HepG2 (cell line): ENCODE measurements around the gene AHSA1. TPM values are rescaled to one million over a fixed set of nuclear protein-coding genes. Genes with fewer than 3 reads are reported as not detected.

ENCODE experiments used
- ATAC-seq: fragments of 200-7000 bp; cut with Tn5 transposase; 3 replicates; pipeline ENCODE4 v1.9.1; 2020; ENCODE audit warnings: mild to moderate bottlenecking, moderate library complexity
- BruUV-seq: library from RNA; stranded (reverse); fragments of 400-500 nt; replicated peaks from 2 replicates; lab custom pipeline; 2021; lab: Mats Ljungman, UMichigan
- CTCF ChIA-PET: fragments of 300-600 bp; formaldehyde crosslinking; extraction: SDS; loops from one replicate; lab custom pipeline; 2021; ENCODE audit warnings: low total read pairs, inconsistent platforms, low intra/inter-chr PET ratio; lab: Yijun Ruan, JAX
- POLR2A ChIA-PET: fragments of 350-600 bp; sonication (Branson Sonifier 250); formaldehyde crosslinking; loops from one replicate; lab custom pipeline; 2020; ENCODE audit warnings: antibody characterized with exemption, inconsistent platforms; lab: Yijun Ruan, JAX
- DNase-seq: peaks from one replicate; pipeline ENCODE4 v3.0.0-alpha.2; 2015; ENCODE audit warnings: low spot score
- FAIRE-seq: peaks from 3 replicates; lab custom pipeline; 2011; peaks lifted over from hg19 to GRCh38; lab: Jason Lieb, UNC
- H2AFZ ChIP-seq: one replicate; pipeline ENCODE4 v1.6.1; 2011; ENCODE audit warnings: low read length, inconsistent platforms
- H3K27ac ChIP-seq: fragments of 300-600 bp; 3 replicates; pipeline ENCODE4 v1.8.0; 2011; ENCODE audit warnings: mixed run types, mild to moderate bottlenecking, mixed read lengths, low read length, inconsistent platforms; ENCODE audit not compliant: insufficient read depth; ENCODE audit errors: extremely low read length
- H3K27me3 ChIP-seq, 2 experiments: fragments of 200-600 bp in 1 of 2; 2 replicates in 1 of 2; 3 replicates in 1 of 2; pipeline versions ENCODE4 v1.6.0 to v1.8.0; 2011; ENCODE audit warnings: low read length in 2 of 2, mild to moderate bottlenecking in 2 of 2, moderate library complexity in 2 of 2, inconsistent platforms in 1 of 2; ENCODE audit not compliant: insufficient read depth in 2 of 2, control insufficient read depth in 1 of 2
- H3K36me3 ChIP-seq, 2 experiments: fragments of 200-600 bp in 1 of 2; replicated peaks in 1 of 2; 2 replicates in 1 of 2; 3 replicates in 1 of 2; pipeline versions ENCODE4 v1.5.1 to v1.8.0; 2011; ENCODE audit warnings: low read length in 2 of 2, inconsistent platforms in 1 of 2; ENCODE audit not compliant: insufficient read depth in 2 of 2, control insufficient read depth in 1 of 2
- H3K4me1 ChIP-seq: 2 replicates; pipeline ENCODE4 v1.5.1; 2012; ENCODE audit warnings: low read length, inconsistent platforms; ENCODE audit not compliant: insufficient read depth
- H3K4me2 ChIP-seq: 2 replicates; pipeline ENCODE4 v1.6.0; 2011; ENCODE audit warnings: low read depth, low read length, inconsistent platforms
- H3K4me3 ChIP-seq, 3 experiments: fragments of 200-600 bp in 1 of 3; sonication (generic), shearing (Covaris generic) in 1 of 3; replicated peaks in 1 of 3; 2 replicates each; pipeline ENCODE4 v1.5.1; 2011 to 2016; ENCODE audit warnings: low read length in 3 of 3, inconsistent platforms in 2 of 3, low read depth in 2 of 3, mild to moderate bottlenecking in 2 of 3, control low read depth in 1 of 3, mixed read lengths in 1 of 3; ENCODE audit not compliant: insufficient read depth in 1 of 3
- H3K79me2 ChIP-seq: one replicate; pipeline ENCODE4 v1.6.1; 2011; ENCODE audit warnings: low read length, inconsistent platforms; ENCODE audit not compliant: insufficient read depth
- H3K9ac ChIP-seq: 2 replicates; pipeline ENCODE4 v1.6.0; 2011; ENCODE audit warnings: mild to moderate bottlenecking, low read depth, low read length, inconsistent platforms; ENCODE audit not compliant: insufficient read depth
- H3K9me3 ChIP-seq: 2 replicates; pipeline ENCODE4 v1.5.1; 2012; ENCODE audit warnings: mild to moderate bottlenecking, low read length
- H4K20me1 ChIP-seq: 2 replicates; pipeline ENCODE4 v1.6.0; 2011; ENCODE audit warnings: inconsistent platforms, mild to moderate bottlenecking, low read length, moderate library complexity; ENCODE audit not compliant: insufficient read depth
- BCL6 ChIP-seq: IDR thresholded peaks from 2 replicates; pipeline ENCODE4 v1.6.1; 2016; ENCODE audit warnings: missing genetic modification reagents, missing compliant biosample characterization
- GMEB1 ChIP-seq: sonication (generic); formaldehyde crosslinking; IDR thresholded peaks from 2 replicates; pipeline ENCODE4 v1.5.1; 2020; ENCODE audit warnings: missing genetic modification reagents, mild to moderate bottlenecking, borderline replicate concordance
- HDAC2 ChIP-seq: sonication (generic); formaldehyde crosslinking; IDR thresholded peaks from 2 replicates; pipeline ENCODE4 v1.4.0; 2020; ENCODE audit warnings: missing genetic modification reagents
- HNRNPK ChIP-seq: fragments of 200-400 bp; formaldehyde crosslinking; IDR thresholded peaks from 2 replicates; pipeline ENCODE4 v1.6.1; 2018; ENCODE audit warnings: low read length, low read depth, moderate library complexity, mild to moderate bottlenecking; ENCODE audit not compliant: poor library complexity, severe bottlenecking
- IRX3 ChIP-seq: sonication (generic); formaldehyde crosslinking; IDR thresholded peaks from 2 replicates; pipeline ENCODE4 v1.8.1; 2023; ENCODE audit warnings: mild to moderate bottlenecking, low read depth, missing genetic modification reagents, borderline replicate concordance
- NR2C2 ChIP-seq: sonication (generic); formaldehyde crosslinking; IDR thresholded peaks from 2 replicates; pipeline ENCODE4 v1.4.0; 2020; ENCODE audit warnings: missing genetic modification reagents, mild to moderate bottlenecking, moderate library complexity, borderline replicate concordance
- NR2F1 ChIP-seq, 2 experiments: fragments of 450-650 bp in 1 of 2; formaldehyde crosslinking in 1 of 2; IDR thresholded peaks; 2 replicates each; pipeline versions ENCODE4 v1.5.0 to v1.6.1; 2016 to 2020; ENCODE audit warnings: mild to moderate bottlenecking in 1 of 2, missing compliant biosample characterization in 1 of 2, missing genetic modification reagents in 1 of 2, moderate library complexity in 1 of 2
- PATZ1 ChIP-seq: sonication (generic); formaldehyde crosslinking; IDR thresholded peaks from 2 replicates; pipeline ENCODE4 v1.4.0; 2020; ENCODE audit warnings: missing genetic modification reagents
- PHF20 ChIP-seq: sonication (generic); formaldehyde crosslinking; IDR thresholded peaks from 2 replicates; pipeline ENCODE4 v1.5.0; 2020; ENCODE audit warnings: mild to moderate bottlenecking, missing genetic modification reagents
- SIN3A ChIP-seq: IDR thresholded peaks from 2 replicates; pipeline ENCODE4 v1.6.1; 2011; ENCODE audit warnings: low read depth, mild to moderate bottlenecking, control low read depth, low read length, borderline replicate concordance
- TMF1 ChIP-seq: sonication (generic); formaldehyde crosslinking; IDR thresholded peaks from 2 replicates; pipeline ENCODE4 v1.8.1; 2022; ENCODE audit warnings: low read depth, missing genetic modification reagents
- ZFX ChIP-seq: sonication (generic); formaldehyde crosslinking; IDR thresholded peaks from 2 replicates; pipeline ENCODE4 v1.4.0; 2020; ENCODE audit warnings: mild to moderate bottlenecking, low read depth, missing genetic modification reagents, moderate library complexity
- ZKSCAN5 ChIP-seq: sonication (generic); formaldehyde crosslinking; IDR thresholded peaks from 2 replicates; pipeline ENCODE4 v1.5.1; 2020; ENCODE audit warnings: mild to moderate bottlenecking, missing genetic modification reagents
- ZNF274 ChIP-seq: sonication (generic); formaldehyde crosslinking; IDR thresholded peaks from 2 replicates; pipeline ENCODE4 v1.5.1; 2020; ENCODE audit warnings: mild to moderate bottlenecking, missing genetic modification reagents
- ZNF430 ChIP-seq: sonication (generic); formaldehyde crosslinking; IDR thresholded peaks from 2 replicates; pipeline ENCODE4 v1.9.0; 2021; ENCODE audit warnings: mild to moderate bottlenecking, missing genetic modification reagents
- ZNF431 ChIP-seq: sonication (generic); formaldehyde crosslinking; IDR thresholded peaks from 2 replicates; pipeline ENCODE4 v1.9.0; 2022; ENCODE audit warnings: missing genetic modification reagents, low read depth, mild to moderate bottlenecking, borderline replicate concordance
- ZNF746 ChIP-seq: sonication (generic); formaldehyde crosslinking; IDR thresholded peaks from 2 replicates; pipeline ENCODE4 v1.8.0; 2022; ENCODE audit warnings: mild to moderate bottlenecking, missing genetic modification reagents
- ZNF777 ChIP-seq: sonication (generic); formaldehyde crosslinking; IDR thresholded peaks from 2 replicates; pipeline ENCODE4 v1.4.0; 2020; ENCODE audit warnings: missing genetic modification reagents
- WGBS: methylation state at CpG from one replicate; pipeline ENCODE4 v1.1.6; 2017; ENCODE audit warnings: low lambda C conversion rate; 5-methylcytosine and 5-hydroxymethylcytosine counted together
- in situ Hi-C: cut with HindIII; loops from 2 replicates; pipeline ENCODE4 v1.10.0; 2017; ENCODE audit warnings: low pct_unique_long_range_greater_than_20kb; ENCODE audit not compliant: extremely low pct_ligation_motif_present
- intact Hi-C: fragments of 100-400 bp; cut with micrococcal nuclease; formaldehyde crosslinking; loops from one replicate; pipeline ENCODE4 v1.10.0; 2022; ENCODE audit not compliant: unreplicated experiment
- polyA plus RNA-seq, 8 experiments: library from polyadenylated mRNA; depleted of rRNA in 3 of 8; stranded (reverse) in 7 of 8; unstranded in 1 of 8; fragments of >200 nt; fragmentation: Illumina TruSeq in 4 of 8; extraction: Trizol in 4 of 8; gene quantifications; 2 replicates each; pipeline versions ENCODE4 v1.2.1 to v1.2.3, GENCODE V29; 2011 to 2016; ENCODE audit warnings: low read depth in 4 of 8, missing spikeins in 1 of 8, mixed read lengths in 1 of 8; ENCODE audit not compliant: insufficient read depth in 1 of 8
- total RNA-seq, 5 experiments: library from RNA; depleted of rRNA; stranded (reverse); fragments of >200 nt; fragmentation: Illumina TruSeq; extraction: Trizol; gene quantifications; 2 replicates each; pipeline ENCODE4 v1.2.3, GENCODE V29; 2016; ENCODE audit warnings: low read depth in 1 of 5

Gene AHSA1
- total and polyA plus RNA-seq, 2 of the 13 experiments (the other 11 are each of a cell fraction or from before 2014, with no cell fraction given) = 113 to 241 TPM

GRCh38 chr14:77498984-77499527 is 41.2 kb downstream of the AHSA1 start:
- Histone ChIP-seq H2AFZ (no peak overlapping the region), H3K4me3 (peak overlapping the region; percentile 69 to 88 (median 84)), H3K4me1 (peaks cover 62% of the 10 kb centered on the region), H3K79me2 (peaks cover 10% of the 10 kb centered on the region), H4K20me1 (no peaks in the 10 kb centered on the region), H3K4me2 (peak overlapping the region; percentile 90), H3K27me3 (no peaks in the 10 kb centered on the region; a peak in 1 of 5 replicates), H3K9ac (peak overlapping the region; percentile 87), H3K9me3 (no peaks in the 10 kb centered on the region), H3K36me3 (no peaks in the 10 kb centered on the region), H3K27ac (peak overlapping the region; percentile 74)
- ChIA-PET POLR2A (interaction anchor here (1.0 to 1.7 kb wide), 5 partner anchors 9 to 196 kb away, joined by 3 to 22 read pairs (median 4); partner anchors contain the start of genes AHSA1 and VIPAS39), CTCF (no interaction called here)
- in situ Hi-C loops (no loop called here), intact Hi-C loops (loop anchor here (2.0 kb wide), 1 partner anchor 40 kb away; the partner anchor contains the start of gene AHSA1)
- DNase-seq (peak; percentile 35), ATAC-seq (peak; percentile 58), FAIRE-seq (no peak)
- no TSS peak for BruUV-seq
- WGBS = no CpG with 5 or more reads among the region's 53 CpGs
- TF ChIP-seq ZNF431 (CRISPR knock-in tag) = 0 out of 2 replicates have a peak, but pooled peaks have one; percentile 7
- TF ChIP-seq GMEB1 (CRISPR knock-in tag) = peak; percentile 23; the same call in 1 of the 2 replicates
- TF ChIP-seq NR2F1 (CRISPR knock-in tag; IDR thresholded peaks at IDR 0.05) = peak; percentile 36 to 92; a peak in 2 of 4 replicates
- TF ChIP-seq IRX3 (CRISPR knock-in tag) = 0 out of 2 replicates have a peak, but pooled peaks have one; percentile 7
- peak; percentile 18; the same call in 1 of the 2 replicates for TF ChIP-seq ZNF746 (CRISPR knock-in tag)
- 0 out of 2 replicates have a peak, but pooled peaks have one; percentile 10 for TF ChIP-seq TMF1 (CRISPR knock-in tag)
- TF ChIP-seq PATZ1 (CRISPR knock-in tag) = peak; percentile 43; the same call in 1 of the 2 replicates
- no peak for TF ChIP-seq NR2C2
- TF ChIP-seq ZFX (CRISPR knock-in tag) = peak; percentile 76
- TF ChIP-seq ZNF274 (CRISPR knock-in tag) = peak; percentile 56
- no peak for TF ChIP-seq ZKSCAN5 (CRISPR knock-in tag)
- peak; percentile 34 for TF ChIP-seq HNRNPK
- peak; percentile 23; the same call in 1 of the 2 replicates for TF ChIP-seq SIN3A
- TF ChIP-seq HDAC2 (CRISPR knock-in tag) = no peak; the same call in 1 of the 2 replicates
- 0 out of 2 replicates have a peak, but pooled peaks have one; percentile 19 for TF ChIP-seq ZNF430 (CRISPR knock-in tag)
- TF ChIP-seq PHF20 (CRISPR knock-in tag) = peak; percentile 46
- 0 out of 2 replicates have a peak, but pooled peaks have one; percentile 3 for TF ChIP-seq BCL6 (CRISPR knock-in tag)
- peak; percentile 95 for TF ChIP-seq ZNF777 (CRISPR knock-in tag)
